Measurements from ENCODE around the gene DENND4C.

Gene DENND4C

GRCh38 chr9:19420877-19421276 is 190.4 kb downstream of the DENND4C start:
- DNase-seq: no peak

All from activated naive CD4-positive, alpha-beta T cell treated with anti-CD3 and anti-CD28 coated beads, Interleukin-2, amount 50 U/mL, for 16 hours (primary cell).